OCI-LY1 (cell line): ENCODE measurements around the gene ZNF618.
A peak's percentile ranks its signal among the peaks of the same experiment; 100 is the strongest.

Source experiments
- H2AFZ ChIP-seq: fragments of 200-600 bp; sonication (generic), shearing (Covaris generic); 2 replicates; pipeline ENCODE4 v1.6.0; 2014; ENCODE audit warnings: antibody characterized with exemption, mild to moderate bottlenecking, low read length
- H3F3A ChIP-seq: fragments of 200-600 bp; sonication (generic), shearing (Covaris generic); 2 replicates; pipeline ENCODE4 v1.6.0; 2014; ENCODE audit warnings: mild to moderate bottlenecking, antibody characterized with exemption, low read length, moderate library complexity; ENCODE audit not compliant: insufficient read depth
- H3K27ac ChIP-seq: fragments of 200-600 bp; sonication (generic); 2 replicates; pipeline ENCODE4 v1.5.1; 2014; ENCODE audit warnings: low read length, mixed run types, mild to moderate bottlenecking, low read depth; ENCODE audit not compliant: poor library complexity, severe bottlenecking
- H3K27me3 ChIP-seq: fragments of 200-600 bp; sonication (generic); 2 replicates; pipeline ENCODE4 v1.6.0; 2014; ENCODE audit warnings: antibody characterized with exemption, mild to moderate bottlenecking, low read length, moderate library complexity; ENCODE audit not compliant: insufficient read depth
- H3K36me3 ChIP-seq: fragments of 200-600 bp; sonication (generic); 2 replicates; pipeline ENCODE4 v1.6.1; 2014; ENCODE audit warnings: mild to moderate bottlenecking, antibody characterized with exemption, low read length, moderate library complexity, mixed read lengths; ENCODE audit not compliant: insufficient read depth
- H3K4me1 ChIP-seq: fragments of 200-600 bp; sonication (generic); 2 replicates; pipeline ENCODE4 v1.5.1; 2014; ENCODE audit warnings: mild to moderate bottlenecking, low read length, moderate library complexity; ENCODE audit not compliant: insufficient read depth, severe bottlenecking
- H3K4me2 ChIP-seq: fragments of 200-600 bp; sonication (generic), shearing (Covaris generic); 2 replicates; pipeline ENCODE4 v1.6.1; 2014; ENCODE audit warnings: low read length
- H3K4me3 ChIP-seq: fragments of 200-600 bp; sonication (generic); 2 replicates; pipeline ENCODE4 v1.5.1; 2014; ENCODE audit warnings: low read length, low read depth, mild to moderate bottlenecking, mixed read lengths; ENCODE audit not compliant: poor library complexity, severe bottlenecking
- H3K79me2 ChIP-seq: fragments of 200-600 bp; shearing (Covaris generic); 2 replicates; pipeline ENCODE4 v1.6.1; 2016; ENCODE audit warnings: mixed run types, low read length, mixed read lengths; ENCODE audit not compliant: insufficient read depth
- H3K9ac ChIP-seq: fragments of 200-600 bp; sonication (generic), shearing (Covaris generic); 2 replicates; pipeline ENCODE4 v1.6.1; 2014; ENCODE audit warnings: mild to moderate bottlenecking, low read length, mixed read lengths
- H3K9me2 ChIP-seq: fragments of 200-600 bp; sonication (generic), shearing (Covaris generic); 2 replicates; pipeline ENCODE4 v1.6.1; 2014; ENCODE audit warnings: low read depth, mild to moderate bottlenecking, low read length, mixed read lengths
- H3K9me3 ChIP-seq: fragments of 200-600 bp; shearing (Covaris generic); 2 replicates; pipeline ENCODE4 v1.6.1; 2014; ENCODE audit warnings: low read length, mixed read lengths
- H4K20me1 ChIP-seq: fragments of 200-600 bp; sonication (generic), shearing (Covaris generic); 2 replicates; pipeline ENCODE4 v1.6.0; 2016; ENCODE audit warnings: mild to moderate bottlenecking, low read length; ENCODE audit not compliant: insufficient read depth
- EZH2 ChIP-seq: fragments of 200-600 bp; sonication (generic), shearing (Covaris generic); IDR thresholded peaks from 2 replicates; pipeline ENCODE4 v1.8.0; 2017; ENCODE audit warnings: borderline replicate concordance, mixed run types, mild to moderate bottlenecking, antibody characterized with exemption, low read length, moderate library complexity, mixed read lengths
- TF ChIP-seq, protein P1 (sequence below): fragments of 200-600 bp; sonication (generic), shearing (Covaris generic); IDR thresholded peaks from 2 replicates; pipeline ENCODE4 v1.5.1; 2017; ENCODE audit warnings: mild to moderate bottlenecking, antibody characterized with exemption, low read length, moderate library complexity, mixed read lengths

The ZNF618 gene

DNA sequence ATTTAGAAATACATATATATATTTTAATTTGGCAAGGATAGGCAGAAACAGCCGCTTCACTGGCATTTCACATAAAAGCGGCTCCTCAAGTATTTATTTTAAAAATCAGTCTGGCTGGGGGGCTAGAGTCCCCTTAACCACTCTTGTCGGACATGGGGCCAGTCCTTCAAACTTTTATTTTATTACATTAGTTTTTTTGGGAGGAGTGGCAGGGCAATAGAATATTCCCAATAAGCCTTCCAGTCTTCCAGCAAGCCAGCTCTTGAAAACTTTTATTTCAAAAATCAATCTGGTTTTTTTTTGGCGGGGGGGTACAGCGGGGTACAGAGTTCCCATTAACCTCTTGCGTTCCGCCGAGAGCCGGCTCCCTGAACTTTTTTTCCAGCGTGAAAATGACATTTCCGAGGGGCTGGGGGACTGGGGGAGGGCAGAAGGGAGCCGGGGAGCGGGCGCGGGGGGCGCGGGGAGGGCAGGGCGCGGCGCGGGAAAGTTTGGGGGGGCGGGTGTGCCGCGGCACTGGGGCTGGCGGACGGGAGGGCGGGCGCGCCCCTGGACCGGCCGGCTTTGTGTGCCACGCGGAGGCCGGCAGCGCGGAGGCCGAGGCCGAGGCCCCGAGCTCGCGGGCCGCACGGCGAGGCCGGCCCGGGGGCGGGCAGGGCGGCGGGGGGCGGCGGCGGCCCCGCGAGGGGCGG lies 504 bp upstream of the ZNF618 start:
- Histone ChIP-seq H3K4me2 (no peak overlapping the region), H3K4me1 (no peaks in the 10 kb centered on the region), H3K9me3 (no peaks in the 10 kb centered on the region), H3K4me3 (no peak overlapping the region), H3K36me3 (no peaks in the 10 kb centered on the region), H3K27me3 (no peaks in the 10 kb centered on the region), H2AFZ (no peak overlapping the region), H3K27ac (no peak overlapping the region), H3K79me2 (no peaks in the 10 kb centered on the region), H4K20me1 (no peaks in the 10 kb centered on the region), H3K9ac (no peak overlapping the region), H3F3A (no peaks in the 10 kb centered on the region), H3K9me2 (no peaks in the 10 kb centered on the region)
- no peak for TF ChIP-seq EZH2
- TF ChIP-seq, protein P1, sequence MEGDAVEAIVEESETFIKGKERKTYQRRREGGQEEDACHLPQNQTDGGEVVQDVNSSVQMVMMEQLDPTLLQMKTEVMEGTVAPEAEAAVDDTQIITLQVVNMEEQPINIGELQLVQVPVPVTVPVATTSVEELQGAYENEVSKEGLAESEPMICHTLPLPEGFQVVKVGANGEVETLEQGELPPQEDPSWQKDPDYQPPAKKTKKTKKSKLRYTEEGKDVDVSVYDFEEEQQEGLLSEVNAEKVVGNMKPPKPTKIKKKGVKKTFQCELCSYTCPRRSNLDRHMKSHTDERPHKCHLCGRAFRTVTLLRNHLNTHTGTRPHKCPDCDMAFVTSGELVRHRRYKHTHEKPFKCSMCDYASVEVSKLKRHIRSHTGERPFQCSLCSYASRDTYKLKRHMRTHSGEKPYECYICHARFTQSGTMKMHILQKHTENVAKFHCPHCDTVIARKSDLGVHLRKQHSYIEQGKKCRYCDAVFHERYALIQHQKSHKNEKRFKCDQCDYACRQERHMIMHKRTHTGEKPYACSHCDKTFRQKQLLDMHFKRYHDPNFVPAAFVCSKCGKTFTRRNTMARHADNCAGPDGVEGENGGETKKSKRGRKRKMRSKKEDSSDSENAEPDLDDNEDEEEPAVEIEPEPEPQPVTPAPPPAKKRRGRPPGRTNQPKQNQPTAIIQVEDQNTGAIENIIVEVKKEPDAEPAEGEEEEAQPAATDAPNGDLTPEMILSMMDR, result no peak

DNA sequence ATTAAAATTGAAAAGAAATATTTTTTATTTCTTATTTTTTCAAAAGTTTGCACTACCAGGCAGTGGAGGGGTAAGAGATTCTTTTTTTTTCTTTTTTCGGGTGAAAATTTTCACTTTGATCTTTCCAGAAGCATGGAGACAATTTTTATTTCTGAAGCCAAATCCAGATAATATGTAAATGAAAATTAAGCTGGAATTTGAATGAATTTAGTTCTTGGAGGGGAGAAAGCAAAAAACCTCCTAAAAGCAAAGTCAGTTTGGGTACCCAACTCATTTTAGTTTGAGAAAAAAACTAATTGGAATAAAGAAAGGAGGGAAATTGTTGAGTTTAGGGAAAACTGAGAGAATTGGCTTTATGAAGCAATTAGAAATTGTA lies 872 bp downstream of the ZNF618 start:
- no peaks in the 10 kb centered on the region for H4K20me1 ChIP-seq
- H3K36me3 ChIP-seq, result no peaks in the 10 kb centered on the region
- no peak overlapping the region for H3K9ac ChIP-seq
- H3K27ac ChIP-seq, result no peak overlapping the region
- no peaks in the 10 kb centered on the region for H3K79me2 ChIP-seq
- peak overlapping the region; percentile 87; the same call in 1 of the 2 replicates for H3K4me2 ChIP-seq
- no peaks in the 10 kb centered on the region for H3K9me2 ChIP-seq
- H3K9me3 ChIP-seq, result no peaks in the 10 kb centered on the region
- H3F3A ChIP-seq, result no peaks in the 10 kb centered on the region
- peak overlapping the region; percentile 73 for H3K4me3 ChIP-seq
- peak overlapping the region; percentile 94; the same call in 1 of the 2 replicates for H2AFZ ChIP-seq
- H3K27me3 ChIP-seq, result no peaks in the 10 kb centered on the region
- TF ChIP-seq, protein P1, result no peak
- TF ChIP-seq EZH2, result no peak
- H3K4me1 ChIP-seq, result no peaks in the 10 kb centered on the region

DNA sequence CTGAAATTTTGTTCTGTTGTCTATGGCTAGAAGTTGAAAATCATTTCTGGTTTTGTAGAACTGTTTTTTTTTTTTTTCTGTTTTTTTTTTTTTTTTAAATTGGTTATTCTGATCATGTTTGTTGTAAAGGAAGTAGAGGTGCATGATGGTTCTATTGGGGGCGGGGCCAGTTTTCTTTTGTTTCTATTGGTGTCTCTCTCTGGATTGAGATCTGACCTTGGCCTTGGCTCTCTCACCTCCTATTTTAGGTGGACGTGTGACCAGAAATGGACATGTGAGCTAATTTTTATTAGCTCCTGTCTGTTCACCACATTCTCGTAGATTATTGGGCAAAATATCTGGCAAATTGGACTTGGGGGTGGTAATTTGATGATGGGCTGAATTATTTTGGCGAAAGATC lies 3.2 kb downstream of the ZNF618 start:
- H3F3A ChIP-seq, result no peaks in the 10 kb centered on the region
- no peaks in the 10 kb centered on the region for H3K9me2 ChIP-seq
- no peak overlapping the region for H3K4me2 ChIP-seq
- no peak overlapping the region for H3K9ac ChIP-seq
- H3K4me3 ChIP-seq, result no peak overlapping the region
- H4K20me1 ChIP-seq, result no peaks in the 10 kb centered on the region
- TF ChIP-seq, protein P1, result no peak
- TF ChIP-seq EZH2, result no peak
- H3K4me1 ChIP-seq, result no peaks in the 10 kb centered on the region
- no peak overlapping the region for H3K27ac ChIP-seq
- H2AFZ ChIP-seq, result no peak overlapping the region
- no peaks in the 10 kb centered on the region for H3K9me3 ChIP-seq
- H3K36me3 ChIP-seq, result no peaks in the 10 kb centered on the region
- H3K27me3 ChIP-seq, result no peaks in the 10 kb centered on the region
- no peaks in the 10 kb centered on the region for H3K79me2 ChIP-seq
